Measurements from ENCODE around the gene CAGE1. TPM values are rescaled to one million over a fixed set of nuclear protein-coding genes. Genes with fewer than 3 reads are reported as not detected.

Gene CAGE1
- polyA plus RNA-seq, 4 donors = 0.17 to 0.20 (median 0.18) TPM; not detected in 1

Other genes with a start within 250 kb of the CAGE1 start
- 100 to 1,000 TPM; 125 to 146 (median 143) TPM for gene SSR1, start 76.5 kb downstream of the CAGE1 start, polyA plus RNA-seq (ENCODE audit: insufficient read length in 4 of 4)
- 10 to 100 TPM; 29.5 to 35.5 (median 31.8) TPM for gene RIOK1, start 66 bp upstream of the CAGE1 start, polyA plus RNA-seq (ENCODE audit: insufficient read length in 4 of 4)
- gene DSP, start 151.9 kb upstream of the CAGE1 start, polyA plus RNA-seq (ENCODE audit: insufficient read length in 4 of 4) = 10 to 100 TPM; 67.9 to 84.6 (median 81.0) TPM
- gene SNRNP48, start 200.5 kb upstream of the CAGE1 start, polyA plus RNA-seq (ENCODE audit: insufficient read length in 4 of 4) = 10 to 100 TPM; 19.8 to 28.0 (median 21.5) TPM